GM12878 (cell line): ENCODE results near the gene SGPP2. TPM values are rescaled to one million over a fixed set of nuclear protein-coding genes. Genes with fewer than 3 reads are reported as not detected.

Experiments used
- ATAC-seq: fragments of 200-7000 bp; cut with Tn5 transposase; 3 replicates; pipeline ENCODE4 v1.9.1; 2020; ENCODE audit warnings: mild to moderate bottlenecking, moderate library complexity
- BruUV-seq: library from RNA; stranded (reverse); fragments of 400-500 nt; replicated peaks from 2 replicates; lab custom pipeline; 2021; lab: Mats Ljungman, UMichigan
- CTCF ChIA-PET: fragments of 300-600 bp; sonication (Branson Sonifier 250); formaldehyde crosslinking; extraction: SDS; loops from one replicate; lab custom pipeline; 2021; ENCODE audit warnings: inconsistent platforms; lab: Yijun Ruan, JAX
- POLR2A ChIA-PET: fragments of 350-600 bp; formaldehyde crosslinking; extraction: SDS; loops from one replicate; lab custom pipeline; 2021; ENCODE audit warnings: inconsistent platforms; lab: Charles Lee
- RAD21 ChIA-PET: fragments of 300-600 bp; sonication (Branson Sonifier 250); formaldehyde crosslinking; loops from one replicate; lab custom pipeline; 2023; ENCODE audit warnings: antibody characterized with exemption; ENCODE audit not compliant: unreplicated experiment; lab: Charles Lee
- SMC1A ChIA-PET: fragments of 300-600 bp; sonication (Branson Sonifier 250); formaldehyde crosslinking; loops from one replicate; lab custom pipeline; 2023; ENCODE audit not compliant: unreplicated experiment, uncharacterized antibody; lab: Charles Lee
- DNase-seq: peaks from one replicate; pipeline ENCODE4 v3.0.0-alpha.2; 2011; ENCODE audit warnings: low read depth, low spot score
- FAIRE-seq: peaks from 3 replicates; lab custom pipeline; 2011; peaks lifted over from hg19 to GRCh38; lab: Jason Lieb, UNC
- H2AFZ ChIP-seq: 2 replicates; pipeline ENCODE4 v1.6.0; 2011; ENCODE audit warnings: low read depth, low read length, control low read depth; ENCODE audit not compliant: control insufficient read depth
- H3K27ac ChIP-seq: 2 replicates; pipeline ENCODE4 v1.5.1; 2011; ENCODE audit warnings: control low read depth; ENCODE audit not compliant: control insufficient read depth, insufficient read depth
- H3K27me3 ChIP-seq, 2 experiments: replicated peaks in 1 of 2; 2 replicates each; pipeline versions ENCODE4 v1.6.0 to v1.6.1; 2011; ENCODE audit warnings: low read length in 1 of 2; ENCODE audit not compliant: control insufficient read depth in 2 of 2, insufficient read depth in 2 of 2
- H3K36me3 ChIP-seq, 2 experiments: 2 replicates each; pipeline ENCODE4 v1.5.1; 2011; ENCODE audit warnings: low read length in 1 of 2; ENCODE audit not compliant: control insufficient read depth in 2 of 2, insufficient read depth in 2 of 2
- H3K4me1 ChIP-seq: 2 replicates; pipeline ENCODE4 v1.6.1; 2011; ENCODE audit warnings: mild to moderate bottlenecking, low read length, moderate library complexity, mixed read lengths; ENCODE audit not compliant: control insufficient read depth, insufficient read depth
- H3K4me2 ChIP-seq: 2 replicates; pipeline ENCODE4 v1.6.0; 2011; ENCODE audit warnings: control low read depth; ENCODE audit not compliant: control insufficient read depth, insufficient read depth
- H3K4me3 ChIP-seq: fragments of 200-600 bp; sonication (generic); 2 replicates; pipeline ENCODE4 v1.5.1; 2016
- H3K79me2 ChIP-seq: 2 replicates; pipeline ENCODE4 v1.6.0; 2011; ENCODE audit warnings: low read length; ENCODE audit not compliant: control insufficient read depth, insufficient read depth
- H3K9ac ChIP-seq: 2 replicates; pipeline ENCODE4 v1.8.0; 2011; ENCODE audit warnings: low read length, control low read depth, mixed read lengths; ENCODE audit not compliant: control insufficient read depth, insufficient read depth
- H3K9me3 ChIP-seq: replicated peaks from 3 replicates; pipeline ENCODE4 v1.5.1; 2011; ENCODE audit warnings: mild to moderate bottlenecking, low read length; ENCODE audit not compliant: control insufficient read depth, insufficient read depth
- H4K20me1 ChIP-seq: 2 replicates; pipeline ENCODE4 v1.6.0; 2011; ENCODE audit not compliant: control insufficient read depth, insufficient read depth
- BCL3 ChIP-seq: IDR thresholded peaks from 2 replicates; pipeline ENCODE4 v1.6.1; 2011; ENCODE audit warnings: borderline replicate concordance, low read depth, mild to moderate bottlenecking, moderate library complexity, low read length; ENCODE audit not compliant: insufficient read depth, poor library complexity, severe bottlenecking
- CBX3 ChIP-seq: fragments of 200-600 bp; sonication (generic); IDR thresholded peaks from 2 replicates; pipeline ENCODE4 v1.6.1; 2016; ENCODE audit warnings: low read depth, borderline replicate concordance
- CTCF ChIP-seq, 3 experiments: IDR thresholded peaks in 2 of 3; conservative IDR thresholded peaks in 1 of 3; 2 replicates each; pipeline ENCODE4 v1.5.1; 2011; ENCODE audit warnings: low read depth in 3 of 3, low read length in 3 of 3, mild to moderate bottlenecking in 3 of 3, control low read depth in 2 of 3, moderate library complexity in 2 of 3, inconsistent platforms in 1 of 3, mixed read lengths in 1 of 3; ENCODE audit not compliant: control insufficient read depth in 2 of 3, insufficient read depth in 1 of 3; ENCODE audit errors: extremely low read depth in 1 of 3
- EZH2 ChIP-seq: IDR thresholded peaks from 2 replicates; pipeline ENCODE4 v1.6.1; 2012; ENCODE audit warnings: low read depth, mild to moderate bottlenecking, control low read depth, inconsistent platforms, low read length, borderline replicate concordance; ENCODE audit not compliant: control insufficient read depth
- FOXM1 ChIP-seq: IDR thresholded peaks from 2 replicates; pipeline ENCODE4 v1.6.1; 2012; ENCODE audit warnings: low read depth, mild to moderate bottlenecking, inconsistent platforms, low read length, moderate library complexity
- HDGF ChIP-seq: fragments of 450-650 bp; IDR thresholded peaks from 2 replicates; pipeline ENCODE4 v1.6.1; 2016; ENCODE audit warnings: antibody characterized with exemption
- IKZF1 ChIP-seq: fragments of 450-650 bp; conservative IDR thresholded peaks from 2 replicates; pipeline ENCODE4 v1.6.1; 2017; ENCODE audit warnings: antibody characterized with exemption, mild to moderate bottlenecking
- KLF5 ChIP-seq: fragments of 450-650 bp; IDR thresholded peaks from 2 replicates; pipeline ENCODE4 v1.6.1; 2014; ENCODE audit warnings: mild to moderate bottlenecking; ENCODE audit not compliant: partially characterized antibody
- NFYA ChIP-seq: IDR thresholded peaks from 2 replicates; pipeline ENCODE4 v1.6.1; 2011; ENCODE audit warnings: low read depth, mild to moderate bottlenecking, low read length, improper control_type of control experiment, borderline replicate concordance
- PML ChIP-seq: IDR thresholded peaks from 2 replicates; pipeline ENCODE4 v1.6.1; 2012; ENCODE audit warnings: low read length, inconsistent platforms
- POLR2A ChIP-seq: IDR thresholded peaks from 2 replicates; pipeline ENCODE4 v1.6.1; 2011; ENCODE audit warnings: low read depth, mild to moderate bottlenecking, low read length
- RUNX3 ChIP-seq: IDR thresholded peaks from 2 replicates; pipeline ENCODE4 v1.6.1; 2012; ENCODE audit warnings: low read length, inconsistent platforms
- SPI1 ChIP-seq: IDR thresholded peaks from 2 replicates; pipeline ENCODE4 v1.6.1; 2011; ENCODE audit warnings: low read depth, mild to moderate bottlenecking, low read length, moderate library complexity, borderline replicate concordance; ENCODE audit not compliant: insufficient read depth
- YY1 ChIP-seq: IDR thresholded peaks from 2 replicates; pipeline ENCODE4 v1.6.1; 2011; ENCODE audit warnings: low read depth, mild to moderate bottlenecking, low read length
- ZBTB40 ChIP-seq: fragments of 450-650 bp; IDR thresholded peaks from 2 replicates; pipeline ENCODE4 v1.6.1; 2016; ENCODE audit warnings: mild to moderate bottlenecking, moderate library complexity, borderline replicate concordance
- WGBS: methylation state at CpG from one replicate; pipeline ENCODE4 v1.1.6; 2016; ENCODE audit warnings: low lambda C conversion rate; ENCODE audit not compliant: insufficient replicate concordance, insufficient coverage; ENCODE audit errors: missing lambda C conversion rate; 5-methylcytosine and 5-hydroxymethylcytosine counted together
- in situ Hi-C: fragments of 300-500 bp; cut with MboI; formaldehyde crosslinking; loops from 9 replicates; pipeline ENCODE4 v1.14.3; 2018; ENCODE audit warnings: mixed read lengths
- intact Hi-C: fragments of 100-400 bp; cut with micrococcal nuclease; formaldehyde crosslinking; loops from one replicate; pipeline ENCODE4 v1.14.2; 2022; ENCODE audit not compliant: unreplicated experiment
- polyA plus RNA-seq, 11 experiments: library from polyadenylated mRNA; depleted of rRNA in 4 of 11; unstranded in 6 of 11; stranded (reverse) in 5 of 11; fragments of >200 nt; fragmentation: Nextera tagmentation in 4 of 11; fragmentation: Illumina TruSeq in 1 of 11; extraction: Ambion mirVana in 4 of 11; extraction: Trizol in 1 of 11; gene quantifications; 1 replicate in 1 of 11; 2 replicates in 10 of 11; pipeline versions ENCODE4 v1.2.1 to v1.2.3, GENCODE V29; 2011 to 2016; ENCODE audit warnings: inconsistent platforms in 2 of 11, missing spikeins in 2 of 11, low read depth in 1 of 11
- total RNA-seq, 4 experiments: library from RNA; depleted of rRNA in 3 of 4; stranded (reverse); fragments of >200 nt in 3 of 4; fragmentation: Illumina TruSeq in 1 of 4; extraction: Trizol in 1 of 4; gene quantifications; 2 replicates each; pipeline versions ENCODE4 v1.2.1 to v1.2.3, GENCODE V29; 2013 to 2021

SGPP2 gene
- total and polyA plus RNA-seq, 10 of the 15 experiments (the other 5 are each of a cell fraction or from before 2014, with no cell fraction given), result 3.5 to 84.9 (median 13.1) TPM

GRCh38 chr2:222561817-222562645, 137.7 kb downstream of the SGPP2 start:
- Histone ChIP-seq H3K4me2 (no peak overlapping the region), H3K4me1 (no peaks in the 10 kb centered on the region), H3K9me3 (no peaks in the 10 kb centered on the region), H2AFZ (no peak overlapping the region), H3K36me3 (peaks cover 9 to 14% of the 10 kb centered on the region in 2 experiments), H3K9ac (no peak overlapping the region), H3K27ac (no peak overlapping the region), H3K4me3 (no peak overlapping the region), H3K79me2 (no peaks in the 10 kb centered on the region), H4K20me1 (no peaks in the 10 kb centered on the region), H3K27me3 (no peaks in the 10 kb centered on the region)
- POLR2A ChIA-PET, result interaction anchor here (1.0 to 1.8 kb wide), 2 partner anchors 244 to 248 kb away, joined by 4 read pairs; no protein-coding TSS in a partner anchor
- DNase-seq, result peak; percentile 13
- intact Hi-C loops, result loop anchor here (1.0 kb wide), 2 partner anchors 244 to 505 kb away; no protein-coding TSS in a partner anchor
- peak; percentile 90 for ATAC-seq
- RAD21 ChIA-PET, result interaction anchor here (0.7 to 4.9 kb wide), 18 partner anchors 9 to 505 kb away, joined by 3 to 91 read pairs (median 4); partner anchors contain the start of gene SGPP2
- 45% methylated on average over 6 of the region's 6 CpGs for WGBS
- CTCF ChIA-PET, result interaction anchor here (0.6 to 7.8 kb wide), 37 partner anchors 9 to 537 kb away, joined by 3 to 164 read pairs (median 5); a partner anchor contains a TSS
- SMC1A ChIA-PET, result interaction anchor here (0.6 to 7.8 kb wide), 19 partner anchors 11 to 1417 kb away, joined by 3 to 116 read pairs (median 5); a partner anchor contains a TSS
- BruUV-seq, result no TSS peak
- in situ Hi-C loops, result loop anchor here (5.0 to 10.0 kb wide), 2 partner anchors 250 to 507 kb away; no protein-coding TSS in a partner anchor
- peak; percentile 23 for FAIRE-seq
- TF ChIP-seq YY1, result peak; percentile 56; the same call in 1 of the 2 replicates
- TF ChIP-seq IKZF1, result no peak
- TF ChIP-seq CBX3, result no peak
- 0 out of 2 replicates have a peak, but pooled peaks have one; percentile 26 for TF ChIP-seq PML
- no peak for TF ChIP-seq EZH2
- TF ChIP-seq KLF5, result no peak
- no peak for TF ChIP-seq HDGF
- TF ChIP-seq FOXM1, result no peak
- no peak for TF ChIP-seq BCL3
- no peak for TF ChIP-seq NFYA
- peak; percentile 77 to 80 (median 79) for TF ChIP-seq CTCF (IDR thresholded peaks at IDR 0.05 in 2 of 3, conservative IDR thresholded peaks at IDR 0.05 in 1 of 3; ENCODE audit: control insufficient read depth in 2 of 3, extremely low read depth in 1 of 3, insufficient read depth in 1 of 3, low read depth in 3 of 3, low read length in 3 of 3)
- TF ChIP-seq POLR2A, result no peak
- TF ChIP-seq ZBTB40, result no peak
- TF ChIP-seq SPI1, result no peak
- no peak for TF ChIP-seq RUNX3
